SKM-1 (cell line): ENCODE results near the gene TRMT61A.
"Not testable (repeated sequence)": the region's sequence is repeated elsewhere in the genome, so short reads cannot be mapped to it uniquely, and the experiment has no call there.

Experiments
- DNase-seq: peaks from one replicate; lab custom pipeline; 2025; ENCODE audit not compliant: unreplicated experiment; lab: John Stamatoyannopoulos, UW

TRMT61A gene

DNA sequence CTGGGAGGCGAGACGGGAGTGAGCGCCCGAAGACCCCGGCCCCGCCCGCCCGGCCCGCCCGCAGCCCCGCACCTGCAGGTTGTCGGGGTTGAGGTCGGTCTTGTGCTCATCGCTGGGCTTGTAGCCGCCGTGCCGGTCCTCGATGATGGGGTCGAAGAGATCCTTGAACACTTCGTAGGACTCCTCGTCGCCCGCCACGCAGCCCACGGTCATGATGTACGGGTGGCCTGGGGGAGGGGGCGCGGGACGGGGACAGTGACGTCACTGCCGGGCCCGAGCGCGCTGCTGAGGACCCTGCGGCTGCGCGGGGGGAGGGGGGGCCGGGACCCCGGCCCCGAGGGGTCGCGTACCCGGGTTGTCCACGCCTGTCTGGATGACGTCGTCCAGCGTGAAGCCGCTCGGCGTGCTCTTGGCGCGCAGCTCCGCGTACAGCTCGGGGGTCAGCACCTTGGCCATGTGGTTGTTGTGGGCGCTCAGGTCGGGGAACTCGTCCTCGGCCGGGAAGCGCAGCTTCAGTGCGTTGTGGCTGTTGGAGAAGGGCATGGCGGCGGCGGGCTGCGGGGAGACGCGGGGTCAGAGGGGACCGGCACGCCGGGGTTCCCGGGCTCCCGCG is 6.9 kb upstream of the TRMT61A start:
- no peak for DNase-seq

DNA sequence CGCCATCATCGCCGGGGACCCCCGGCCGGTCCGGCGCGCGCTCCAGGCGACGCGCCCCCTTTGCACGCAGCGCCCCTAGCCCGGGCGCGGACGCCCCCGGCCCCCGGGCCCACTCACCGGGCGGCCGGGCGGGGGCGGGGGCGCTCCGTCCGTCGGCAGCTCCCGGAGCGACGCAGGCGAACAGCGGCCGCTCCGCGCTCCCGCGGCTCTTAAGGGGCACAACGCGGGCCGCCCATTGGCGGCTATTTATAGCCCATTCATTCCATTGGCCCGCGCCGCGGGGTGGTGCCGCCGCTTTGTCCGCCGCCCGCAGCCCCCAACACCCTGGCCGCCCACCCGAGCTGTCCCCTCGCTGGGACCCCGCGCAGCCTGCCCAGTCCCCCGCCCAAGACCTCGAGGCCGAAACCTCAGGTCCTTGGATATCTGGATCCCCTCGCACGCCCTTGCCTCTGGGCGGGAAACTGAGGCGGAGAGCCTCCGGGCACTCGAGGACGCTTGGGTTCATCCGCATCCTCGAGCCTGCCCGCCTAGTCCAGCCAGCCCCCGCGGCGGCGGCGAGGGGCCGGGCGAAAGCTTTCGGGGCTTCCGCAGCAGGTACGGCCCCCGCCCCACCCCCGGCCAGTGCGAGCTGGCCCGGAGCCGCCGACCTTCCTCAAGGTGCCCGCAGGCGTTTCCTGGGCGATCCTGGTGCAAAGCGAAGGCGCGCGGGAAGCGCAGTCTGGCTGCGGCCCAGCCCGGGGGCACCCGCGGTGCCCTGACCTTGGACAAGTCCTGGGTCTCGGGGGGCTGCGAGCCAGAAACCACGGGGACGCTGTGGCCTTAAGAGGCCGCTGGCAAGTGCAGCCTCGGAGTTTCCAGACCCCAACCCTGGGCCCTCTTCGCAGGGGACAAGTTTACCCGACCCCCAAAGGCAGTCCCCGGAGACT is 6.1 kb upstream of the TRMT61A start, which contains the start of gene CKB:
TSS of gene CKB (minus strand) at position 182 of the 926 bp plus-strand sequence. CDS start 337 bp downstream, outside the sequence.
- DNase-seq, result no peak

DNA sequence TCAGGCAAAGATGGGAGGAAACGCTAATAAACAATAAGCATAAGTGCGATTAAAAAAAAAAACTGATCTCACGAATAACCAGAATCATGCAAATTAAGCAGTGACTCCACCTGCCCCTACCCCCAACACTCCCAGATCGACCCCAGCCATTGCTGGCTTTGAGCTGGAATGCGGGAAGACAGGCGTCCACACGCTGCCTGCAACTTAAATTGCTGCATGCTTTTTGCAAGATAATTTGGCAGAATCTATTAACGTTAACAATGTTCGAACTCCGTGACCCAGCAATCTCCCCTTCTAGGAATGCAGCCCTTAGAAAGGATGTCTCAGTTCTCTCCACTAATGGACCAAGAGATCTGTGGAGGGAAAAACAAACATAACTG is 5.4 kb upstream of the TRMT61A start:
- DNase-seq, result no peak

DNA sequence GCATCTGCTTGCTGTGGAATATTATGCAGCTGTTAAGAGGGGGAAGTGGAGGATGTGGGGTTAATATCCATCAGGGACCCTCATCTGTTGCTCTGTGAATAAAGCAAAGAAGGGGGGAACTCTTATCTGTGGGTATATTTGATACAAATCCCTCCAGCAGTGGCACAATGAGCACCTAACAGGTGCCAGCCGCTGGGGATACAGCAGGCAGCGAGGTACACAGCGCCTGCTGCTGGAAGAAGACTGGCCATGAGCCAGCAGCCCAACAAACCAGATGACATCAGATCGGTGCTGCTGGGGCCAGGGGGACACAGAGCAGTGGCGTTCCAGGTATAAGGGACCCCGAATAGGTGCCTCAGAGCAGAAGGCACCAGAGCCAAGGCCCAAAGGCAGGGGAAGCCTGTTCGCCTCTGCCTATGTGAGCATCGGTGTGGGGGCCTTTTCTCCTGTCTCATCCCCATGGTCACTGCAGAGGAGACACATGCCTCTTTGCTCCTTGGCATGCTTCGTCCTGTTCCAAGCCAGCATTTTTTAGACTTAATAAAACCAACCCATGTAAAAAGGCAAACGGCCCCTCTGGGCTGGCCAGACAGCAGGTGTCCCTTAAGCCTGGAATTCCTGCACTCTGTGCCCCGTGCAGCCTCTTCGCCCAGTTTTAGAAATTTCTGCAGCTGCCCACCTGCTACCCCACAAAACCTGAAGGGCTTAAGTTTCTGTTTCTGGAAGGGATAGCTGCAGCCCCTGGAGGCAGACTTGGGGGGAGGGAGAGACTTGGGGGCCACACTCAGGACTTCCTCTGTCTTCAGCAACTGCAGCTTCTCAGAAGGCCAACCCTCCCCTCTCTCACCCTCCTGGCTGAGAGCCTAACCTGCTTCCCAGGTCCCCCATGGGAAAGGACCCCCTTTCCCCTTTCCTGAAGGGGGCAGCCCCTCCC is 4.7 kb upstream of the TRMT61A start:
- DNase-seq, result no peak

DNA sequence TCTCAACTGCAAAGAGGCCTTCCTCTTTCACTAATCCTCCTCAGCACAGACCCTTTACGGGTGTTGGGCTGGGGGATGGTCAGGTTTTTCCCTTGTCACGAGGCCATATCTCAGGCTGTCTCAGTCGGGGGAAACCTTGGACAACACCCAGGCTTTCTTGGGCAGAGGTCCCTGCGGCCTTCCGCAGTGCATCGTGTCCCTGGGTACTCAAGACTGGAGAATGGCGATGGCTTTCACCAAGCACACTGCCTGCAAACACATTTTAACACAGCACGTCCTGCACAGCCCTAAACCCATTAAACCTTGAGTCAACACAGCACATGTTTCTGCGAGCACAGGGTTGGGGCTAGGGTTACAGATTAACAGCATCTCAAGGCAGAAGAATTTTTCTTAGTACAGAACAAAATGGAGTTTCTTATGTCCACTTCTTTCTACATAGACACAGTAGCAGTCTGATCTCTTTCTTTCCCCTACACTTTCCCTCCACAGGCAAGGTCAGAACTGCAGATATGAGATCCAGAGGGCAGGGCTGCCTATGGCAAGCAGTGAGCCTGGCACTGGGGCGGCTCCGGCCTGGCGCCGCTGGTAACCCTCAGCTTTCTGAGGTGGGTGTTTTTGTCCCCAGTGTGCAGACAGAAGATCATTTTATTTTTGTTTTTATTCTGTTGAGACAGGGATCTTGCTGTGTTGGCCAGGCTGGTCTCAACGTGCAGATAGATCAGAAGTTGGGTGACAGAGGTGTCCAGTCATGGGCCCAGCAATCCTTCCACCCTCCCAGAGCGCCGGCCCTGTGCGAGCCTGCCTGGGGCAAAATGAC is 3.4 kb upstream of the TRMT61A start:
- DNase-seq, result not testable (repeated sequence)

DNA sequence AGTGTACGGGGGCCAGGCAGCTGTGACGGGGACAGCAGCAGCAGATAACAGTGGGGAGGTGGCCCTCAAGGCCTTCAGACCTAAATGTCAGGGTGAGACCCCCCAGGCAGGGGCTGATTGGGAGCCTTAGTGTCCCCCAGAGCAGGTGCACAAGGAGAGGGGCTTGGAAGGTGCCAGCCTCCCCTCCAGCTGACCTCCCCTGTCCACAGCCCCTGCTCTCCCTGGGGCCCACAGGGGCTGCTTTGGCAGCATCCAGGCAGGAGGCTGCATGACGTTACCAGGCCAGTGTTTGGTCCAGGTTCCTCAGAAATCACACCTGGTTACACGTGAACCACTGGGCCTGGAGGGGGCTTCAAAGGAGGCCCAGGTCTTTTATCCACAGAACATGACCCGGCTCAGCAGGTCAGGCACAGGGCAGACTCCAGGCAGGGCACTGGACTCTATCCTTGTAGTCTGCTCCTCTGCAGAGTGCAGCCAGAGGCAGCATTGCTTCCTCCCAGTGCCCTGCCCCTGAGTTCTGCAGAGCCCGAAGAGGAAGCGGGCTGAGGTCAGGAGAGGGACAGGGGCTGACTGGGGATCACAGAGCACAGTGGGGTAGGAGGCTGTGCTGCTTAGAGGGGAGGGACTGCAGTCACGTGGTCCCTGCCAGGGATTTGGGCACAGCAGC is 2.6 kb upstream of the TRMT61A start:
- DNase-seq, result peak; percentile 2

DNA sequence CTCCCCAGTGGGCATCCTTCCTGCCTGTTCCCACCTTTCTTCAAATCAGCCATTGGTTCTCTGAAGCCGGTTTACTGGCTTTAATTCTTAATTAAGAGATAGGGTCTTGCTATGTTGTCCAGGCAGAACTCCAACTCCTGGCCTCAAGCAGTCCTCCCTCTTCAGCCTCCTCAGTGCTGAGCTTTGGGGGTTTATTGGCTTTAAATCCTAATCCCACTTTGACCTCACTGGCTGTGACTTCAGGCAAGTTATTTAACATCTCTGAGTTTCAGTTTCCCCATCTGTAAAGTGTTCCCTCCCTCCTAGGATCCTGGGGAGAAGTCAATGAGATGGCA is 2.1 kb upstream of the TRMT61A start:
- DNase-seq, result no peak

DNA sequence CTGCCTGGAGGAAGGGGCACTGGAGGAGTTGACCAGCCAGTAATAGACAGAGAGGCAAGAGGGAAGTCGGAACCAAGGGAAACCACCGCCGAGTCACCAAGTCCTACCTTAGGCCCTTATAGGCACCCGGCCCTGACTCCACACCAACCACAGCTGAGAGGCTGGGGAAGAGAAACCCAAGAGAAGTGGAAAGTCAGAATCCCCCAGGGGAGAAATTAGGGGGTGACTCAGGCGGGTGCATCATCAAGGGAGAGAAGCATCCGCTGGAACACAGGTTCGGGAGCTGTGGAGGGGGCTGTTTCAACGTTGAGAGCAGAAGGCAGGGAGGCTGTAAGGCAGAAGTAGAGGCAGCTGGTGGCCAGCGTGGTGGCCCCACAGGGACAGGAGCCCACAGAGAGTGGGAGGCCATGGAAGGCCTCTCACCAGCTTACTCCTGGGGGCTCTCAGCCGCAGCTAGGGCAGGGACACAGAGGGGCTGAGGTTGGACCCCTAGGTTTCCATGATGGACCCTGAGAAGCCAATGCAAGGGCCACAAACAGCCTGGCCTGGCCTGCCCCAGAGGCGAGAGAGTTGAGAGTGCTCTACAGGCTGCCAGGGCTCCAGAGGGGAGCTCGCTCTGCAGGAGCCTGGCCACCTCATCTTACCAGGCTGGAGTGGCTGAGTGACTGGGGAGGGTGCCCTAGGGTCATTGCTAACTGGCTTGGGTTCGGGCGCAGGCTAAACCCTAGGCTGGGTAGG is 1.4 kb upstream of the TRMT61A start:
- no peak for DNase-seq

DNA sequence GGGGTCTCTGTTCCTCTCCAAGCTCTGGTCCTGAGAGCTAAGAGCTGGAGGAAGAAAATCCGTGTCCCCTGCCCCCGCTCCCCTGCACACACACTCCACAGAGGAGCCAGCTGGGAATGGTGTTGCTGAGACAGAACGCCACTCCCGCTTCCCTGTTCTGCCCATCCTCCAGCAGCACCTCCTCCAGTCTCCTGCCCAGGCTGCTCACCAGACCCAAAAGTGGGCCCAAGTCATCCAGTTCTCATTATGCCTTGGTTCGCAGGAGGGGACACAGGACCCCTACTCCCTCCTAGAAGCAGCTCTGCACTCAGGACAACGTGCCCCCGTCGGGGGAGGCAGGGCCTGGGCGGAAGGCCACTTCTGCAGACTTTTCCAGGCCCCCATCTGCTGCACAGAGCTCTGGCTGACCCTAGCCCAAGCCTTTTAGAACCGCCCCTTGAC is 830 bp upstream of the TRMT61A start:
- no peak for DNase-seq

DNA sequence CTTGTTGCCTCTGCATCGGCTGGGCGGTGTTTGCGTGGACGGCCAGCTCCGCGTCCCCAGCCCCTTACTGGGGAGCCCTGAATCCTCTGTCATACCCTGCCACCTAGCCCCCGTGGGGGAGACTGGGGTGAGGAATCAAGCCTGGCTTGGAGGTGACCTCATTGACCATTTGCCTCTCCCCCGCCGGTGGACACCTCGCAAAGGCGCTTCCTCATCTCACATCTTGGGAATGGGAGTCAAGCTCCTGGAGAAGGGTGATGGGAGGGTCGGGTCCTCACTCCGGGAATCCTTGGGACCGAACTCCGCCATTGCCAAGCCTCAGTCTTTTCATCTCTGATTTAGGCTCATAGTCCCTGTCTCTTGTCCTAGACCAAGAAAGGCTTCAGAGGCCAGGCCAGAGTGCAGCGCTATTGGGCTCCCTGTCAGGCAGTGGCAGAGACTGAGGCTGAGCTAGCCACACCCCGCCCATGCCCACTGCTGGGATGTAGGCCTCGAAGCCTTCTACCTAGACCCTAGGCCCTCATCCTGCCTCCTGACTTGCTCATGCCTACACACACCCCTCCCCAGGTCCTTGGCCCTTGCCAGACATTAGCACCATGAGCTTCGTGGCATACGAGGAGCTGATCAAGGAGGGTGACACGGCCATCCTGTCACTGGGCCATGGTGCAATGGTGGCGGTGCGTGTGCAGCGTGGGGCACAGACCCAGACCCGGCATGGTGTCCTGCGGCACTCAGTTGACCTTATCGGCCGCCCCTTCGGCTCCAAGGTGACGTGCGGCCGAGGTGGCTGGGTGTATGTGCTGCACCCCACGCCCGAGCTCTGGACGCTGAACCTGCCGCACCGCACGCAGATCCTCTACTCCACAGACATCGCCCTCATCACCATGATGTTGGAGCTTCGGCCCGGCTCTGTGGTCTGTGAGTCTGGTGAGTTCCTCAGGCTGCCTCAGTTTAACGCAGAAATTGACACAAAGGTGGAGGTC is 678 bp downstream of the TRMT61A start:
- no peak for DNase-seq

DNA sequence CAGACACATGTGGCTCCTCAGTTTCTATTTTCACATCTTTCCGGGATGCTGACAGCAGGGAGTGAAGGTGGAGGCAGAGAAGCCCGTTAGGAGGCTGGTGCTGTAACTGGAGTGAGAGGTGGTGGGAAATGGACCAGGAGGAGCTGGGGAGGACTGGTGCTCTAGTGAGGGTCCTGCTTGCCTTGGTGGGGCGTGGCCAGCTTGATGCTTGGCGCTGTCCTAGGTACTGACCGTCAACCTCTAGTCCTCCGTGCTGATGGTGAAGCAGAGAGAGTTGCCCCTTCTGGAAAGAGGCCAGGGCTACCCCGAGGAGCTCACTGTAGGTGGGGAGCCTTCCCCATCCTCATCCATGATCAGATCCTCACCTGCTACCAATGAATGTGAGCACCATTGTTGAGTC is 1.4 kb downstream of the TRMT61A start:
- DNase-seq, result no peak

DNA sequence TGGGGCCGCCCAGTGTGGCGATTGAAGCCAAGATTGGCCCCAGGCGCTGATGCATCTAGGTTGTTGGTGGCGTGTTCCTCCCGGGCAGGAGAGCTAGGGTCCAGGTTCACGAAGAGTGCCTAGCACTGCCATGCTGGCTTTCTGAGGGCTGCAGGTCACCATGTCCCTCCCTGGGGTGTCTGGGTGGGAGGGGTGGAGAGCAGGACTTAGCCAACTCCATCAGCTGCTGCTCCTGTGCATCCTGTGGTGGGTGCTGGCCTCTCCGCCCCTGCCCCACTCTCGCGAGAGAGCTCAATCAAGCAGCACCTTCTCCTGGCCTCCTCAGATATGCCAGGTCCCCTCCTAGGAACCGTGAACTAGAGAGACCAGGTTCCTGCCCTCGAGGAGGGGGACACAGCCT is 1.8 kb downstream of the TRMT61A start:
- no peak for DNase-seq

DNA sequence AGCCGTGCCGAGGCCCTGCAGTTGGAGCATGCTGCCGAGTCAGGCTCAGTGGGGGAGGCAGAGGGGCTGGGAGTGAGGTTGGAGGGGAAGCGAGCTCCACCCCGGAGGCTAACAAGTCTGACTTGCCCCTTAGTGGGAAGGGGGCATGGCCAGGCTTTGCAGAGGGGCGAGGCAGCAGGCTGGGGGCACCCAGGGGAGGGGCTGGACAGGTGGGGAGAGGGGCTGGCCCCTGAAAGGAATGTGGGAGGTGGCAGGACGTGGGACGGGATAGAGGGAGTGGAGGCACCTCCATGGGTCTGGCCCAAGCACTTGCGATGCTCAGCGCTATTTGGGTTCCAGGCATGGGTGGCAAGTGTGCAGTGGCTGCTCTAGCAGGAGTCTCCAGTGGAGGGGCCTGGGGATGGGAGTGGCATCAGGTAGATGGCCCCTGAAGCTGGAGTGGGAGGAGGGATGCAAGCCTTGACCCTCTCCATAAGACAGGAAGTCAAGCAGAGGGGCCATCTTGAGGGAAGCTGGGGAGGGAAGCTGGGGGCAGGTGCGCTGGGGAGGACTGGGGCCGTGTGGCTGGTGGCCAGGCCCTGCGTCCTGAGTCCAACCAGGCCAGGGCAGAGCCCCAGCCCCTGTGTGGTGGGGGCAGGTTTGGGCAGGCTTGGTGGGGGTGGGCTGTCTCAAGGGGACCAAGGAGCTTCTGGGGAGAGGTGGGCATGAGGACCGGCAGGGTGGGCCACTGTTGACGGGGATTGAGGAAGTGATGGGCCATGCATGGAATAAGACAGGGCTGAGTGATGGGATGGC is 2.6 kb downstream of the TRMT61A start:
- no peak for DNase-seq

DNA sequence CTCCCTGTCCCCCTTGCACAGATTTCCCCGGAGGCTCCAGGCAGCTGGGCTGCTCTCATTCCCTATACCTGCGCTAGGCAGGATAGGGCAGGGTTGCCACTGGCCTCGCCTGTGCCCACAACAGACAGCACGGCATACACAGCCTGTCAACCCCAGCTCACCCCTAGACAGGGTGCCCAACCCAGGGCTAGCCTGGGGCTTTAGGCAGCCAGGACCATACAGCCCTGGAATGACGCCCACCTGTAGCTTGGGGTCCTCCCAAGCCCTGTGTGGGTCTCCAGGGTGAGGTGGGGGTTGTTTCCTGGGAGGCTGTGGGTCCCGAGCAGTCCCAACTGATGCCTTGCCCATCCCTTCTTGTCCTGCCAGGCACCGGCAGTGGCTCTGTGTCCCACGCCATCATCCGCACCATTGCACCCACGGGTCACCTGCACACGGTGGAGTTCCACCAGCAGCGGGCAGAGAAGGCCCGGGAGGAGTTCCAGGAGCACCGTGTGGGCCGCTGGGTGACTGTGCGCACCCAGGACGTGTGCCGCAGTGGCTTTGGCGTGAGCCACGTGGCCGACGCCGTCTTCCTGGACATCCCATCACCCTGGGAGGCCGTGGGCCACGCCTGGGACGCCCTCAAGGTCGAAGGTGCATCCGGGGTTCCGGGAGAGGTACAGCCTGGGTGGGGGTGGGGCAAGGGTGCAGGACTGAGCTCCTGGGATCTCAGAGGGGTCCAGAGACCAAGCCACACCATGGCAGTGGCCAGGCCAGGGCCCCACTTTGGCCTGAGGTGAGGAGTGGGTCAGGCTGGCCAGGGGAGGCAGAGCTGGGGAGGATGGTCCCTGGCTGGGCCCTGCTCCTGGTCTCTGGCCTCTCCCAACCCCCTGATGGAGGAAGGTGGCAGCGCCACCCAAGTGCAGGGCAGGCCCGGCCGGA is 3.5 kb downstream of the TRMT61A start:
- no peak for DNase-seq

DNA sequence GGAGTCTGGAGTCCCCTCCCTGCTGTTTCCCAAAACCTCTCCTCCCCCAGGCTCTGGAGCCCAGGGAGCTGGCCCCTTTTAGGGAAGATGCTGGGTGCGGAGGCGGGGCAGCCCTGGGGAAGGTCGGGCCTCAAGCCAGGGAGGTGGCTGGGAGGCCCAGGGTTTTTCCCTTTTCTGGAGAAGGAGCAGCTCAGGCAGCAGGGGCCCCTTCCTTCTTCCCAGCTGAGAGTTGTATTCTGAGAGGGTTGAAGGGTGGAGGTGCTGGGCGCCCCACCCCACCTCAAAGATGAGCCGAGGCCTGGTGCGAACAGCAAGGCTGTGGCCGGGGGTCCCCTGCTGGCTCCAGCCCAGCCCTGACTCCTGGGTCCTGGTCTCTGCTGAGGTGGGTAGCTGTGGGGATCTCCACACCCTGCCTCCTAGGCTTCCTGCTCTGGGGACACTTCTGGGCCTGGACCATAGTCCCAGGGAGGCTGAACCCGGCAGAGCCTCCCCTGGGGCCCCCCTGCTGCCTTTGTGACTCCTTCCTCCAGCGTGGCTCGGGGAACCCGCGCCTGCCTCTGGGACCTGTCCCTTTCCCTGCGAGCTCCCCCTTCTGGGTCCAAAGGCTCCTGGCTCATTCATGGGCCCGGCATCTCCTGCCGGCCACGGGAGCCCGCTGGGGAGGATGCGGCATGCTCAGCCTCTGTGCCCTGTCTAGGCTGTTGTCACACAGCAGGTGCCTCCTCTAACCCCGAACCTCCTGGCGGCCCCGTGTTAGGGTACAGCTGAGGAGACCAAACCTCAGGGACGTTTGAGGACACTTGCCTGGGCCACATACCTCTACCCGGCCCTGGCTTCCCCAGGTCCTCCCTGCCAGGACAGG is 4.4 kb downstream of the TRMT61A start:
- DNase-seq, result no peak
